ENCODE results near the gene STIMATE. TPM values are rescaled to one million over a fixed set of nuclear protein-coding genes. Genes with fewer than 3 reads are reported as not detected.

STIMATE gene
- total RNA-seq, 3 donors from 2014 or later (not counting 1 experiment from before 2014, with no cell fraction given), result 24.6 to 35.0 (median 33.1) TPM

DNA sequence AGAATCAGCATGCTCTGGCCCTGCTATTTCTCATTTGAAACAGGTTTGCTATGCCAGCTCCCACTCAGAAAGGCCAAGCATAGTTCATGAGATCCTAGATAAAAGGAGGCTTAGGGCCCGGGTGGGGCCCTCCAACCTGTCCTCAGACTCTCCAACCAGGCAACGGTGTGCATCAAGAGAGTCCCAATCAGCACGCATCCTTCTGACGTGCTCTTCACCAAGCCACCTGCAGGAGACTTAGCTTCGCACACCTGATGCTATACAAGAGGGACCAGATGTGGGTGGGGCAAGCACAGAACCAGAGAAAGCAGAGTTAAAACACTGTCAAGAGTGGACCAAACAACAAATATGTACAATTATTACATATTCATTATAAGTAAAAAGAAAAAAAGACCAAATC is 17.3 kb downstream of the STIMATE start:
- Histone ChIP-seq H3K27me3 (ENCODE audit: control insufficient read depth, insufficient read depth, low read length) (no peaks in the 10 kb centered on the region), H3K36me3 (ENCODE audit: control insufficient read depth, insufficient read depth, low read length) (peaks cover 7% of the 10 kb centered on the region), H3K9me3 (ENCODE audit: control insufficient read depth, insufficient read depth, low read length) (no peaks in the 10 kb centered on the region), H3K4me3 (ENCODE audit: low read length) (no peak overlapping the region), H3K4me1 (ENCODE audit: control insufficient read depth, insufficient read depth, low read length) (peaks cover 8% of the 10 kb centered on the region), H3K27ac (ENCODE audit: low read length) (no peak overlapping the region)
- TF ChIP-seq, protein P1, sequence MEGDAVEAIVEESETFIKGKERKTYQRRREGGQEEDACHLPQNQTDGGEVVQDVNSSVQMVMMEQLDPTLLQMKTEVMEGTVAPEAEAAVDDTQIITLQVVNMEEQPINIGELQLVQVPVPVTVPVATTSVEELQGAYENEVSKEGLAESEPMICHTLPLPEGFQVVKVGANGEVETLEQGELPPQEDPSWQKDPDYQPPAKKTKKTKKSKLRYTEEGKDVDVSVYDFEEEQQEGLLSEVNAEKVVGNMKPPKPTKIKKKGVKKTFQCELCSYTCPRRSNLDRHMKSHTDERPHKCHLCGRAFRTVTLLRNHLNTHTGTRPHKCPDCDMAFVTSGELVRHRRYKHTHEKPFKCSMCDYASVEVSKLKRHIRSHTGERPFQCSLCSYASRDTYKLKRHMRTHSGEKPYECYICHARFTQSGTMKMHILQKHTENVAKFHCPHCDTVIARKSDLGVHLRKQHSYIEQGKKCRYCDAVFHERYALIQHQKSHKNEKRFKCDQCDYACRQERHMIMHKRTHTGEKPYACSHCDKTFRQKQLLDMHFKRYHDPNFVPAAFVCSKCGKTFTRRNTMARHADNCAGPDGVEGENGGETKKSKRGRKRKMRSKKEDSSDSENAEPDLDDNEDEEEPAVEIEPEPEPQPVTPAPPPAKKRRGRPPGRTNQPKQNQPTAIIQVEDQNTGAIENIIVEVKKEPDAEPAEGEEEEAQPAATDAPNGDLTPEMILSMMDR (IDR thresholded peaks at IDR 0.05), result no peak
- Mint-ChIP-seq H3K9me3 (no peaks in the 10 kb centered on the region), H3K4me1 (peaks cover 11 to 19% of the 10 kb centered on the region in 2 donors), H3K27me3 (ENCODE audit: low read depth in 2 of 2) (no peaks in the 10 kb centered on the region), H3K4me3 (no peak overlapping the region), H3K27ac (no peak overlapping the region), H3K36me3 (peaks cover 3% of the 10 kb centered on the region)
- DNase-seq, result no peak
- 92% methylated on average over 5 of the region's 5 CpGs for WGBS (ENCODE audit: insufficient coverage)
- intact Hi-C loops (cut with micrococcal nuclease), result no loop called here
- no peak for ATAC-seq

DNA sequence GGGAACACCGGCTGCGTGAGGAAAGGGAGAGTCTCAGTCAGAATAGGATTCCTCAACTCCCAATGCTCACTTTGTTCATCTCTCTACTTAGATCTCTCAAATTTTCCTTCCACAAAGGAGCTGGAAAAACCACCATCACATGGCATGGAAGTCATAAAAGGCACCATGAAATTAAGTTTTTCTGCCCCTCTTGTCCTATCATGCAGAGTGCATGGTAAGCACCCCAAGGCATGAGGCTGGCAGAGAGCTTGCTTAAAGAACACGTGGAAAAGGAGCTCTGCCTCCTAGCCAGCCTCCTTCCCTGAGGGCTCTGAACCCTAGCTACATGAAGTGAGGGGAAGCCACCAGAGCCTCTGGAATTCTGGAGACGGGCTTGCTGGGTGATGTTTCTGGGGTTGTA is 17.8 kb downstream of the STIMATE start:
- WGBS (ENCODE audit: insufficient coverage), result 95% methylated on average over 4 of the region's 4 CpGs
- H3K36me3 ChIP-seq (ENCODE audit: control insufficient read depth, insufficient read depth, low read length), result peaks cover 7% of the 10 kb centered on the region
- no peak overlapping the region for H3K4me3 Mint-ChIP-seq
- no peaks in the 10 kb centered on the region for H3K9me3 ChIP-seq (ENCODE audit: control insufficient read depth, insufficient read depth, low read length)
- H3K9me3 Mint-ChIP-seq, result no peaks in the 10 kb centered on the region
- H3K4me1 Mint-ChIP-seq, result peaks cover 16 to 24% of the 10 kb centered on the region in 2 donors
- H3K27ac ChIP-seq (ENCODE audit: low read length), result no peak overlapping the region
- DNase-seq (no peak), ATAC-seq (no peak)
- no peaks in the 10 kb centered on the region for H3K36me3 Mint-ChIP-seq
- no peak overlapping the region for H3K4me3 ChIP-seq (ENCODE audit: low read length)
- H3K4me1 ChIP-seq (ENCODE audit: control insufficient read depth, insufficient read depth, low read length), result peaks cover 13% of the 10 kb centered on the region
- intact Hi-C loops (cut with micrococcal nuclease), result no loop called here
- H3K27me3 Mint-ChIP-seq (ENCODE audit: low read depth in 2 of 2), result no peaks in the 10 kb centered on the region
- no peaks in the 10 kb centered on the region for H3K27me3 ChIP-seq (ENCODE audit: control insufficient read depth, insufficient read depth, low read length)
- TF ChIP-seq, protein P1 (IDR thresholded peaks at IDR 0.05), result no peak
- H3K27ac Mint-ChIP-seq, result no peak overlapping the region

DNA sequence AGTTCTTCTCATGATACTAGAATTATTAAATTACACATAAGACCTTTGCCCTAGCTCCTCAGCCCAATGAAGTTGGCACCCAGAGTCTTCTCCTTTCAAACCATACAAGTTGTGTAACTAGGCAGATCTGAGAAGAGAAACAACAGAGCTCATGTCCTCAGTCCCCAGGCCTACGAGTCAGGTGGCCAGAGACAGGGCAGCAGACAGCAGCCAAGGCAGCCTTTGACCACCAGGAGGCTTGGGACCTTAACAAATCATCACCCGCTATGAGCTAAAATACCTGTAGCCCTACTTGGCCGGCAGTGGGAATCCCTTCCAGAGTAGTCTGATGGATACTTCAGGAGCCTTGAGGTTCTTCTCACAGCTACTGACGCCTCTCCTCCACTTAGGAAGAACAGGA is 18.3 kb downstream of the STIMATE start:
- no peaks in the 10 kb centered on the region for H3K36me3 Mint-ChIP-seq
- no peaks in the 10 kb centered on the region for H3K27me3 Mint-ChIP-seq (ENCODE audit: low read depth in 2 of 2)
- H3K27ac ChIP-seq (ENCODE audit: low read length), result no peak overlapping the region
- 77% methylated on average over 4 of the region's 4 CpGs for WGBS (ENCODE audit: insufficient coverage)
- peaks cover 21 to 29% of the 10 kb centered on the region in 2 donors for H3K4me1 Mint-ChIP-seq
- no peaks in the 10 kb centered on the region for H3K9me3 ChIP-seq (ENCODE audit: control insufficient read depth, insufficient read depth, low read length)
- no peak for DNase-seq
- no peak overlapping the region for H3K4me3 Mint-ChIP-seq
- H3K27ac Mint-ChIP-seq, result no peak overlapping the region
- no peak for ATAC-seq
- H3K36me3 ChIP-seq (ENCODE audit: control insufficient read depth, insufficient read depth, low read length), result peaks cover 7% of the 10 kb centered on the region
- intact Hi-C loops (cut with micrococcal nuclease), result no loop called here
- TF ChIP-seq, protein P1 (IDR thresholded peaks at IDR 0.05), result no peak
- H3K4me3 ChIP-seq (ENCODE audit: low read length), result no peak overlapping the region
- no peaks in the 10 kb centered on the region for H3K27me3 ChIP-seq (ENCODE audit: control insufficient read depth, insufficient read depth, low read length)
- H3K9me3 Mint-ChIP-seq, result no peaks in the 10 kb centered on the region
- H3K4me1 ChIP-seq (ENCODE audit: control insufficient read depth, insufficient read depth, low read length), result peaks cover 15% of the 10 kb centered on the region

DNA sequence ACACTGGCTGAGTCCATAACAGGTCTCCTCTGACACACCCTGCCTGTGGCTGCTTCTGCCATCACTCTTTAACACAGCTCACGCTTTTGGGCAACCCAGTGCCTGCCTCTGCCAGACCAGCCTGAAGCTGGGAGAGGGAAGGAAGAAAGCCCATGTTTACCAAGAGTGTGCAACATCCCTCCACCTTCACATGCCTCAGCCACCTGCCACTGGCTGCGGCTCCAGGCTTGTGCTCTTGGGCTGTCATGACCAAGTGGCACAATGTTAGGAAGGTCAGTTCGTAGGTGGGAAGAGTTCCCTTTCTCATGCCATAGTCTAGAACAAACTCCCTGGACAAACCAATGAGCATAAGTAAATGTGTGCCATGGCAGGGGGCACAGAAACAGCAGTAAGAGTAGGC is 20.3 kb downstream of the STIMATE start:
- TF ChIP-seq, protein P1 (IDR thresholded peaks at IDR 0.05), result no peak
- intact Hi-C loops (cut with micrococcal nuclease), result no loop called here
- ATAC-seq, result no peak
- Histone ChIP-seq H3K4me3 (ENCODE audit: low read length) (no peak overlapping the region), H3K27me3 (ENCODE audit: control insufficient read depth, insufficient read depth, low read length) (no peaks in the 10 kb centered on the region), H3K27ac (ENCODE audit: low read length) (no peak overlapping the region), H3K9me3 (ENCODE audit: control insufficient read depth, insufficient read depth, low read length) (no peaks in the 10 kb centered on the region), H3K4me1 (ENCODE audit: control insufficient read depth, insufficient read depth, low read length) (peaks cover 15% of the 10 kb centered on the region), H3K36me3 (ENCODE audit: control insufficient read depth, insufficient read depth, low read length) (peaks cover 7% of the 10 kb centered on the region)
- 96% methylated on average over 3 of the region's 3 CpGs for WGBS (ENCODE audit: insufficient coverage)
- H3K4me3 Mint-ChIP-seq, result no peak overlapping the region
- no peaks in the 10 kb centered on the region for H3K27me3 Mint-ChIP-seq (ENCODE audit: low read depth in 2 of 2)
- H3K36me3 Mint-ChIP-seq, result no peaks in the 10 kb centered on the region
- H3K4me1 Mint-ChIP-seq, result peaks cover 33 to 42% of the 10 kb centered on the region in 2 donors
- no peak for DNase-seq
- H3K9me3 Mint-ChIP-seq, result no peaks in the 10 kb centered on the region
- no peak overlapping the region for H3K27ac Mint-ChIP-seq

Measured in natural killer cell (primary cell).